GM23338 (cell line): ENCODE measurements around the gene RNH1. TPM values are rescaled to one million over a fixed set of nuclear protein-coding genes. Genes with fewer than 3 reads are reported as not detected.

Experiments
- CTCF ChIP-seq, 2 experiments: fragments of 200-600 bp in 1 of 2; sonication (generic) in 1 of 2; conservative IDR thresholded peaks; 2 replicates each; pipeline versions ENCODE4 v1.5.1 to v1.6.1; 2016 to 2017; ENCODE audit warnings: antibody characterized with exemption in 2 of 2, low read depth in 2 of 2, mild to moderate bottlenecking in 2 of 2, moderate library complexity in 1 of 2
- ETS1 ChIP-seq: IDR thresholded peaks from 2 replicates; pipeline ENCODE4 v1.6.1; 2016; ENCODE audit warnings: antibody characterized with exemption
- EZH2phosphoT487 ChIP-seq: fragments of 200-600 bp; sonication (generic); IDR thresholded peaks from one replicate; pipeline ENCODE4 v1.8.1; 2018; ENCODE audit warnings: antibody characterized with exemption; ENCODE audit not compliant: unreplicated experiment
- NANOG ChIP-seq: IDR thresholded peaks from 2 replicates; pipeline ENCODE4 v1.6.1; 2016; ENCODE audit warnings: antibody characterized with exemption, borderline replicate concordance
- STAT1 ChIP-seq: IDR thresholded peaks from one replicate; pipeline ENCODE4 v1.6.1; 2016; ENCODE audit warnings: antibody characterized with exemption; ENCODE audit not compliant: unreplicated experiment
- ZNF331 ChIP-seq: fragments of 250-450 bp; sonication (Bioruptor Pico); IDR thresholded peaks from 2 replicates; pipeline ENCODE4 v1.5.0; 2020; ENCODE audit warnings: low read depth, mild to moderate bottlenecking, moderate library complexity
- ZNF462 ChIP-seq: fragments of 250-450 bp; sonication (Bioruptor Pico); IDR thresholded peaks from 2 replicates; pipeline ENCODE4 v1.5.0; 2020; ENCODE audit warnings: mild to moderate bottlenecking, moderate library complexity
- polyA plus RNA-seq: library from polyadenylated mRNA; unstranded; fragments of >200 nt; fragmentation: Nextera tagmentation; extraction: Ambion mirVana; gene quantifications from 2 replicates; pipeline ENCODE4 v1.2.1, GENCODE V29; 2016
- total RNA-seq: library from RNA; depleted of rRNA; stranded (reverse); fragments of >200 nt; shearing (Covaris generic); gene quantifications from 2 replicates; pipeline ENCODE4 v1.2.3, GENCODE V29; 2014

The RNH1 gene
- total and polyA plus RNA-seq, 2 experiments from 2014 or later: 33.3 to 56.3 TPM

- TF ChIP-seq ZNF462 (CRISPR knock-in tag) (no peak), NANOG (no peak), STAT1 (no peak), EZH2phosphoT487 (no peak), ETS1 (no peak), CTCF (conservative IDR thresholded peaks at IDR 0.05; ENCODE audit: low read depth in 2 of 2) (no peak), ZNF331 (no peak)
Measured at GRCh38 chr11:533586-534395, 26.7 kb upstream of the RNH1 start (continued).
